Measurements from ENCODE around the gene PRC1. TPM values are rescaled to one million over a fixed set of nuclear protein-coding genes. Genes with fewer than 3 reads are reported as not detected.

The PRC1 gene
- total and polyA plus RNA-seq, 4 donors: 3.5 to 8.1 (median 6.9) TPM

DNA sequence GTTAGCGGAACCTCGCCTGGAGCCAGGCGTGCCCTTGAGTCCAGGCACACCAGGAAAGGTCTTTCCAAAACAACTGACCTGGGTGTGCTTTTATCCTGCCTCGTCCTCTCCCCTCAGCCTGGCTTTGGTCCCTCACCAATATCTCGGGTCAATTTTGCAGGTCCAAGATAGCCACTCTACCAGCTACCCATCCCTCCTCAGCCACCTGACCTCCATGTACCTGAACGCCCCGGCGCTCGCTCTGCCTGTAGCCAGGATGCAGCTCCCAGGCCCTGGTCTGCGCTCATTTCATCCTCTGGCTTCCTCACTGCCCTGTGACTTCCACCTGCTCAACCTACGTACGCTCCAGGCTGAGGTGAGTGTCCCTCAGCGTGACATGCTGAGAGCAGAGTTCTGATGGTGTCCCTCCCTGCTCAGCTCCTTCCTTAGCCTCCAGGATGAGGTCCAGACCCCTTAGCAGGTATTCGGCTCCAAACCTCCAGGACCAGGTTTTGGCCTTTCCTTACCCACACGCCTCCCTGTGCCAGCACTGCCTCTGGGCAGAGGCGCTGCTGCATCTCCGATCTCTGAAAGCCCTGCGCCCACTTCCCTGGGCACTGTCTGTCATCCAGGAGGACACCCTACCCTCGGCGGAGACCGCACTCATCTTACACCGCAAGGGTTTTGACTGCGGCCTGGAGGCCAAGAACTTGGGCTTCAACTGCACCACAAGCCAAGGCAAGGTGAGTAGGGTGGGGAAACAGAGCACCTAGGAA, 76.1 kb downstream of the PRC1 start:
- H3K4me3 ChIP-seq (ENCODE audit: low read length in 2 of 2): no peak overlapping the region
- WGBS, 2 donors: 91 to 95% methylated on average over 23 of the region's 23 CpGs
- H3K4me1 ChIP-seq (ENCODE audit: control insufficient read depth in 1 of 2, insufficient read depth in 2 of 2, low read length in 2 of 2): no peaks in the 10 kb centered on the region
- H3K27ac ChIP-seq (ENCODE audit: low read depth in 1 of 2, low read length in 2 of 2): no peak overlapping the region
- no peaks in the 10 kb centered on the region for H3K9me3 ChIP-seq (ENCODE audit: control insufficient read depth, low read length)
- peaks cover 0 to 19% of the 10 kb centered on the region in 2 donors for H3K36me3 ChIP-seq (ENCODE audit: control insufficient read depth in 1 of 2, insufficient read depth in 2 of 2, low read length in 1 of 2)
- no peak for ATAC-seq (ENCODE audit: low FRiP score)
- DNase-seq: peak in 1 of 2 donors; percentile 66
- intact Hi-C loops (cut with DNase I): no loop called here
- no peaks in the 10 kb centered on the region for H3K27me3 ChIP-seq (ENCODE audit: control insufficient read depth in 1 of 2, insufficient read depth in 2 of 2, low read length in 1 of 2)

DNA sequence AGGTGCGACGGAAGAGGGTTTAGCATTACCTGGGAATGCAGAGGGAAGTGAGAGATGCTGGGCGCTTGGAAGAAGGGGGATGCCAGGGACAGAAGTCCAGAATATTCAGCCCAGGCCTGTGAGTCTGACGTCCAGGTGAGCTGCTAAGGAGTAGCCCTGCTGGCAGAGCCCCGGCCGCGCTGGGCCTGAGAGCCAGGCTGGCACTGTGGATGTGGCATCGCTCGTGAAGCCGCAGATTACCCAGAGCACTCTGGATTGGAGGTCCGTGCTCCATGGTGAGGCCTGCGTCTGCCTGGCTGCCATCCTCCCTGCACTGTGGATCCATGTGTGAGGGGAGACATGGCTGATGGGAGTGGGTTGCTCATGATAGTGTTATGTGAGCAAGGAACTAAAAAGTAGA, 76.8 kb downstream of the PRC1 start:
- no peaks in the 10 kb centered on the region for H3K4me1 ChIP-seq (ENCODE audit: control insufficient read depth in 1 of 2, insufficient read depth in 2 of 2, low read length in 2 of 2)
- DNase-seq (no peak), ATAC-seq (ENCODE audit: low FRiP score) (no peak)
- 92 to 93% methylated on average over 12 of the region's 12 CpGs for WGBS, 2 donors
- intact Hi-C loops (cut with DNase I): no loop called here
- H3K36me3 ChIP-seq (ENCODE audit: control insufficient read depth in 1 of 2, insufficient read depth in 2 of 2, low read length in 1 of 2): peaks cover 0 to 19% of the 10 kb centered on the region in 2 donors
- H3K27ac ChIP-seq (ENCODE audit: low read depth in 1 of 2, low read length in 2 of 2): no peak overlapping the region
- H3K4me3 ChIP-seq (ENCODE audit: low read length in 2 of 2): no peak overlapping the region
- no peaks in the 10 kb centered on the region for H3K27me3 ChIP-seq (ENCODE audit: control insufficient read depth in 1 of 2, insufficient read depth in 2 of 2, low read length in 1 of 2)
- H3K9me3 ChIP-seq (ENCODE audit: control insufficient read depth, low read length): no peaks in the 10 kb centered on the region

- DNase-seq (no peak), ATAC-seq (ENCODE audit: low FRiP score) (no peak)
- Histone ChIP-seq H3K36me3 (ENCODE audit: control insufficient read depth in 1 of 2, insufficient read depth in 2 of 2, low read length in 1 of 2) (peaks cover 0 to 26% of the 10 kb centered on the region in 2 donors), H3K4me3 (ENCODE audit: low read length in 2 of 2) (no peak overlapping the region), H3K27ac (ENCODE audit: low read depth in 1 of 2, low read length in 2 of 2) (no peak overlapping the region), H3K9me3 (ENCODE audit: control insufficient read depth, low read length) (no peaks in the 10 kb centered on the region), H3K4me1 (ENCODE audit: control insufficient read depth in 1 of 2, insufficient read depth in 2 of 2, low read length in 2 of 2) (no peaks in the 10 kb centered on the region), H3K27me3 (ENCODE audit: control insufficient read depth in 1 of 2, insufficient read depth in 2 of 2, low read length in 1 of 2) (no peaks in the 10 kb centered on the region)
- intact Hi-C loops (cut with DNase I): no loop called here
- 89 to 91% methylated on average over 11 of the region's 11 CpGs for WGBS, 2 donors
These were observed 77.9 kb downstream of the PRC1 start for GRCh38 chr15:90916461-90916860.

Other genes with a start within 250 kb of the PRC1 start
- 10 to 100 TPM; 62.3 to 65.8 TPM for gene FURIN, start 125.9 kb downstream of the PRC1 start, total RNA-seq
- 10 to 100 TPM; 20.9 to 26.0 TPM for gene FURIN, start 125.9 kb downstream of the PRC1 start, polyA plus RNA-seq
- gene FES, start 110.0 kb downstream of the PRC1 start, total RNA-seq: 10 to 100 TPM; 39.8 to 68.3 TPM
- gene FES, start 110.0 kb downstream of the PRC1 start, polyA plus RNA-seq: 10 to 100 TPM; 11.6 to 26.4 TPM
- gene MAN2A2, start 91.2 kb downstream of the PRC1 start, total RNA-seq: 10 to 100 TPM; 56.7 to 82.4 TPM
- 10 to 100 TPM; 19.2 to 49.2 TPM for gene MAN2A2, start 91.2 kb downstream of the PRC1 start, polyA plus RNA-seq
- gene HDDC3, start 62.0 kb downstream of the PRC1 start, total RNA-seq: 1 to 10 TPM; 7.3 to 7.7 TPM
- 10 to 100 TPM in 1 of 2 donors, 1 to 10 TPM in 1; 6.5 to 15.3 TPM for gene HDDC3, start 62.0 kb downstream of the PRC1 start, polyA plus RNA-seq
- gene UNC45A, start 59.2 kb downstream of the PRC1 start, total RNA-seq: 10 to 100 TPM; 65.5 to 90.1 TPM
- 10 to 100 TPM; 34.6 to 96.7 TPM for gene UNC45A, start 59.2 kb downstream of the PRC1 start, polyA plus RNA-seq
- gene RCCD1, start 39.7 kb downstream of the PRC1 start, total RNA-seq: 10 to 100 TPM in 1 of 2 donors, 1 to 10 TPM in 1; 5.9 to 12.3 TPM
- gene RCCD1, start 39.7 kb downstream of the PRC1 start, polyA plus RNA-seq: 1 to 10 TPM; 3.9 to 8.2 TPM
- 10 to 100 TPM; 13.4 to 14.3 TPM for gene VPS33B, start 28.1 kb upstream of the PRC1 start, total RNA-seq
- gene VPS33B, start 28.1 kb upstream of the PRC1 start, polyA plus RNA-seq: 10 to 100 TPM in 1 of 2 donors, 1 to 10 TPM in 1; 4.8 to 14.8 TPM
- gene SV2B, start 105.7 kb upstream of the PRC1 start, total RNA-seq: 1 to 10 TPM; 2.5 to 6.4 TPM
- not detected for gene SV2B, start 105.7 kb upstream of the PRC1 start, polyA plus RNA-seq